Body of pancreas (tissue), 4 donors: ENCODE data around the gene NRP1.

Source experiments
- CTCF ChIP-seq, 7 experiments: fragments of 450-650 bp in 4 of 7; fragments of 200-600 bp in 3 of 7; sonication (generic) in 3 of 7; IDR thresholded peaks; one replicate each; pipeline ENCODE4 v1.5.1; 2016 to 2019; ENCODE audit warnings: antibody characterized with exemption in 7 of 7
- POLR2A ChIP-seq, 3 donors: fragments of 450-650 bp; IDR thresholded peaks; one replicate each; pipeline ENCODE4 v1.6.1; 2016; ENCODE audit warnings: antibody characterized with exemption in 3 of 3, mild to moderate bottlenecking in 2 of 3

GRCh38 chr10:33196377-33196706 lies 138.1 kb downstream of the NRP1 start:
- TF ChIP-seq CTCF (IDR thresholded peaks at IDR 0.05) = no peak
- TF ChIP-seq POLR2A (IDR thresholded peaks at IDR 0.05) = no peak
